Measurements from ENCODE around the gene CDK6. TPM values are rescaled to one million over a fixed set of nuclear protein-coding genes. Genes with fewer than 3 reads are reported as not detected.

Gene CDK6
- total RNA-seq, 1 experiment from 2014 or later, result 124 TPM

DNA sequence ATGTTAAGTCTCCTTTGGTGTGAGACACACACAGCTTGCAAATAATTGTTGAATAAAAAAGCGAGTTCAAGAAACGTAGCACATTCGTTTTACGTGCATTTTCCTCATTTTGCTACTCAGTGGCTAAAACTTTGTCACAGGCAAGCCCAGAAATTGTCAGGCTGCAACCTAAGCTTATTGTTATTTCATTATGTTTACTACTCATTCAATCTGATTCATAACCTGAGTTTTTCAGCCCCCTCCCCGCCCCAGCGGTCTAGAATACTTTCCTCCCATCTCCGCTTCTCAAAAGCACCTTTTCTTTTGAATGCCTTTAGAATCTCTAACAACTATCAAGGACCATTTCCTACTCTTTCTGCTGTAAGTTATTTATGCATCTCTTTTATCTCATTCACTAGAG, 247.3 kb downstream of the CDK6 start:
- DNase-seq (ENCODE audit: unreplicated experiment), result no peak
- Mint-ChIP-seq H3K27ac (ENCODE audit: low read depth, unreplicated experiment) (peak overlapping the region; percentile 98), H3K4me1 (ENCODE audit: insufficient read depth, unreplicated experiment) (peaks cover 20% of the 10 kb centered on the region), H3K9me3 (ENCODE audit: unreplicated experiment) (no peaks in the 10 kb centered on the region), H3K27me3 (ENCODE audit: insufficient read depth, unreplicated experiment) (no peaks in the 10 kb centered on the region), H3K36me3 (ENCODE audit: insufficient read depth, unreplicated experiment) (peaks cover 7% of the 10 kb centered on the region), H3K4me3 (ENCODE audit: unreplicated experiment) (peak overlapping the region; percentile 99)
- ChIA-PET CTCF (interaction anchor here (0.6 kb wide), 1 partner anchor 252 kb away, joined by 3 read pairs; no protein-coding TSS in a partner anchor), POLR2A (interaction anchor here (0.7 to 2.1 kb wide), 6 partner anchors 8 to 642 kb away, joined by 3 to 11 read pairs (median 3); partner anchors contain the start of genes PEX1 and RBM48)
- no peak for TF ChIP-seq CTCF (IDR thresholded peaks at IDR 0.05; ENCODE audit: unreplicated experiment)
- intact Hi-C loops (cut with micrococcal nuclease), result loop anchor here (5.0 kb wide), 1 partner anchor 62 kb away; the partner anchor contains the start of genes PEX1 and RBM48
- TSS peak; percentile 36 for BruUV-seq (replicated peaks)

DNA sequence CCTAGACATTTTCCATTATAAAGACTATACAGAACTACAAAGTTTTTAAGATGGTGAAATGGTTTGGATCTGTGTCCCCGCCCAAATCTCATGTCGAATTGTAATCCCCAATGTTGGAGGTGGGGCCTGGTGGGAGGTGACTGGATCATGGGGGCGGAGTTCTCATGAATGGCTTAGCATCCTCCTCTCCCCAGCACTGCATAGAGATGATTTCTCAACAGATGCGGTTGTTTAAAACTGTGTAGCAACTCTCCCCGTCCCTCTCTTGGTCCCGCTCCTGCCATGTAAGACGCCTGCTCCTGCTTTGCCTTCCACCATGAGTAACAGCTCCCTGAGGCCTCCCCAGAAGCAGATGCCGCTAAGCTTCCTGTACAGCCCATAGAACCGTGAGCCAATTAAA, 247.8 kb downstream of the CDK6 start:
- H3K27ac Mint-ChIP-seq (ENCODE audit: low read depth, unreplicated experiment), result peak overlapping the region; percentile 98
- H3K4me3 Mint-ChIP-seq (ENCODE audit: unreplicated experiment), result peak overlapping the region; percentile 99
- H3K27me3 Mint-ChIP-seq (ENCODE audit: insufficient read depth, unreplicated experiment), result no peaks in the 10 kb centered on the region
- H3K4me1 Mint-ChIP-seq (ENCODE audit: insufficient read depth, unreplicated experiment), result peaks cover 20% of the 10 kb centered on the region
- intact Hi-C loops (cut with micrococcal nuclease), result loop anchor here (5.0 kb wide), 1 partner anchor 61 kb away; the partner anchor contains the start of genes PEX1 and RBM48
- CTCF ChIA-PET, result interaction anchor here (0.6 kb wide), 1 partner anchor 253 kb away, joined by 3 read pairs; no protein-coding TSS in a partner anchor
- no TSS peak for BruUV-seq (replicated peaks)
- POLR2A ChIA-PET, result interaction anchor here (0.7 to 1.4 kb wide), 3 partner anchors 7 to 247 kb away, joined by 3 read pairs; no protein-coding TSS in a partner anchor
- no peaks in the 10 kb centered on the region for H3K9me3 Mint-ChIP-seq (ENCODE audit: unreplicated experiment)
- no peak for TF ChIP-seq CTCF (IDR thresholded peaks at IDR 0.05; ENCODE audit: unreplicated experiment)
- peak; percentile 31 for DNase-seq (ENCODE audit: unreplicated experiment)
- peaks cover 7% of the 10 kb centered on the region for H3K36me3 Mint-ChIP-seq (ENCODE audit: insufficient read depth, unreplicated experiment)

- ChIA-PET POLR2A (no interaction called here), CTCF (interaction anchor here (1.0 kb wide), 1 partner anchor 45 kb away, joined by 3 read pairs; no protein-coding TSS in a partner anchor)
- intact Hi-C loops (cut with micrococcal nuclease), result loop anchor here (5.0 kb wide), 1 partner anchor 60 kb away; the partner anchor contains the start of genes PEX1 and RBM48
- no peaks in the 10 kb centered on the region for H3K27me3 Mint-ChIP-seq (ENCODE audit: insufficient read depth, unreplicated experiment)
- peak overlapping the region; percentile 20 for H3K27ac Mint-ChIP-seq (ENCODE audit: low read depth, unreplicated experiment)
- TF ChIP-seq CTCF (IDR thresholded peaks at IDR 0.05; ENCODE audit: unreplicated experiment), result no peak
- H3K4me3 Mint-ChIP-seq (ENCODE audit: unreplicated experiment), result peak overlapping the region; percentile 13
- H3K36me3 Mint-ChIP-seq (ENCODE audit: insufficient read depth, unreplicated experiment), result peaks cover 7% of the 10 kb centered on the region
- H3K4me1 Mint-ChIP-seq (ENCODE audit: insufficient read depth, unreplicated experiment), result peaks cover 20% of the 10 kb centered on the region
- no peaks in the 10 kb centered on the region for H3K9me3 Mint-ChIP-seq (ENCODE audit: unreplicated experiment)
- no TSS peak for BruUV-seq (replicated peaks)
- DNase-seq (ENCODE audit: unreplicated experiment), result no peak
Observed at GRCh38 chr7:92586841-92587240, 249.5 kb downstream of the CDK6 start.

DNA sequence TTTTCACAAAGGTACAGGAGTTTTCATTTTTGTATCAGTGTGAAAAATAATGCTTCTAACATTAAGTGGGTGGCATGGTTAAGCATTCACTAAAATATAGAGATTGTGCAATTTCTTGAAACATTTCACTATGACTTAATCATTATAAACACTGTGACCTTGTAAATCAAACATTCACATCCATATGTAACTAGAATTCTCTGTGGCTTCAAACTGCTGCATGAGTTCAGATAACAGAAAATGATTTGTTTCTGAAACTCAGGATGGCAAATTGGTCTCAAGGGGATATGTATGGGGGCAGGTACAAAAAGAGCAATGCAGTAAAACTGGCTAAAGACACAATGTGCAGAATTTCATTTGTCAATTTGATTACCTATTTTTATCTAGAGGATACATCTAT, 250.0 kb downstream of the CDK6 start:
- peaks cover 20% of the 10 kb centered on the region for H3K4me1 Mint-ChIP-seq (ENCODE audit: insufficient read depth, unreplicated experiment)
- TF ChIP-seq CTCF (IDR thresholded peaks at IDR 0.05; ENCODE audit: unreplicated experiment), result no peak
- peak overlapping the region; percentile 13 for H3K4me3 Mint-ChIP-seq (ENCODE audit: unreplicated experiment)
- peak overlapping the region; percentile 20 for H3K27ac Mint-ChIP-seq (ENCODE audit: low read depth, unreplicated experiment)
- no TSS peak for BruUV-seq (replicated peaks)
- CTCF ChIA-PET, result interaction anchor here (1.0 kb wide), 1 partner anchor 45 kb away, joined by 3 read pairs; no protein-coding TSS in a partner anchor
- intact Hi-C loops (cut with micrococcal nuclease), result loop anchor here (5.0 kb wide), 1 partner anchor 59 kb away; the partner anchor contains the start of genes PEX1 and RBM48
- peaks cover 10% of the 10 kb centered on the region for H3K36me3 Mint-ChIP-seq (ENCODE audit: insufficient read depth, unreplicated experiment)
- no peaks in the 10 kb centered on the region for H3K9me3 Mint-ChIP-seq (ENCODE audit: unreplicated experiment)
- no peaks in the 10 kb centered on the region for H3K27me3 Mint-ChIP-seq (ENCODE audit: insufficient read depth, unreplicated experiment)
- peak; percentile 26 for DNase-seq (ENCODE audit: unreplicated experiment)
- POLR2A ChIA-PET, result no interaction called here
